Limb (tissue), 2 donors: ENCODE results near the gene RPA1.
A peak's percentile ranks its signal among the peaks of the same experiment; 100 is the strongest.

Experiments
- DNase-seq, 2 donors: peaks; one replicate each; pipeline ENCODE4 v3.0.0-alpha.2; 2016; ENCODE audit errors: extremely low spot score in 2 of 2

The RPA1 gene

GRCh38 chr17:1908699-1909309 lies 79.0 kb downstream of the RPA1 start:
- peak; percentile 79 to 88 for DNase-seq

GRCh38 chr17:1909985-1910384 lies 80.2 kb downstream of the RPA1 start:
- no peak for DNase-seq

GRCh38 chr17:1912146-1912545 lies 82.3 kb downstream of the RPA1 start:
- DNase-seq: no peak

- DNase-seq: no peak
Observed at GRCh38 chr17:1913702-1914101, 83.9 kb downstream of the RPA1 start.

- no peak for DNase-seq
Observed at GRCh38 chr17:1914661-1915083, 84.9 kb downstream of the RPA1 start.

- DNase-seq: no peak
Observed at GRCh38 chr17:1915889-1916288, 86.1 kb downstream of the RPA1 start.

- no peak for DNase-seq
Observed at GRCh38 chr17:1916316-1916715, 86.5 kb downstream of the RPA1 start.

- DNase-seq: no peak
Observed at GRCh38 chr17:1916963-1917715, 87.3 kb downstream of the RPA1 start.

GRCh38 chr17:1918346-1919162 lies 88.7 kb downstream of the RPA1 start:
- DNase-seq: no peak

GRCh38 chr17:1919201-1919600 lies 89.4 kb downstream of the RPA1 start:
- no peak for DNase-seq

GRCh38 chr17:1920948-1921351 lies 91.1 kb downstream of the RPA1 start:
- DNase-seq: no peak

GRCh38 chr17:1928976-1929375 lies 99.2 kb downstream of the RPA1 start:
- no peak for DNase-seq

- no peak for DNase-seq
Observed at GRCh38 chr17:1930337-1930645, 100.5 kb downstream of the RPA1 start.

GRCh38 chr17:1931844-1932579 lies 102.2 kb downstream of the RPA1 start:
- DNase-seq: peak; percentile 33 to 68

GRCh38 chr17:1933875-1934715 lies 104.3 kb downstream of the RPA1 start:
- DNase-seq: no peak

- no peak for DNase-seq
Observed at GRCh38 chr17:1934901-1935300, 105.1 kb downstream of the RPA1 start.

- no peak for DNase-seq
Observed at GRCh38 chr17:1936766-1937165, 107.0 kb downstream of the RPA1 start.

- no peak for DNase-seq
Observed at GRCh38 chr17:1937461-1937860, 107.7 kb downstream of the RPA1 start.

GRCh38 chr17:1939981-1940809 lies 110.4 kb downstream of the RPA1 start:
- peak in 1 of 2 donors; percentile 63 for DNase-seq

GRCh38 chr17:1940810-1941185 lies 111.0 kb downstream of the RPA1 start:
- DNase-seq: no peak
